ENCODE results near the gene DGKB.

DNA sequence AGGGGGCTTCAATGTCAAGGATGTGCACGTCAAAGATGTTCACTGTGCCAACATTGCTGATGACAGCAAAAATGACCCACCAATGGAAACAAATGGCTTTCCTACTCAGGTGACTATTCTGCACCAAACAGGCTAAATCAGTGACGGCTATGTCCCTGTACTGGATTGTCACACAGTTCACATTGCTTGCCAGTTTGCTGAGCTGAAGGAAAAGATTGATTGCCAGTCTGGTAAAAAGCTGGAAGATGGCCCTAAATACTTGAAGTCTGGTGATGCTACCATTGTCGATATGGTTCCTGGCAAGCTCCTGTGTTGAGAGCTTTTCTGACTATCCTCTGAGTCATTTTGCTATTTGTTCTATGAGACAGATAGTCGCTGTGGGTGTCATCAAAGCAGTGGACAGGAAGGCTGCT, 710.9 kb downstream of the DGKB start:
- TF ChIP-seq, protein P1, sequence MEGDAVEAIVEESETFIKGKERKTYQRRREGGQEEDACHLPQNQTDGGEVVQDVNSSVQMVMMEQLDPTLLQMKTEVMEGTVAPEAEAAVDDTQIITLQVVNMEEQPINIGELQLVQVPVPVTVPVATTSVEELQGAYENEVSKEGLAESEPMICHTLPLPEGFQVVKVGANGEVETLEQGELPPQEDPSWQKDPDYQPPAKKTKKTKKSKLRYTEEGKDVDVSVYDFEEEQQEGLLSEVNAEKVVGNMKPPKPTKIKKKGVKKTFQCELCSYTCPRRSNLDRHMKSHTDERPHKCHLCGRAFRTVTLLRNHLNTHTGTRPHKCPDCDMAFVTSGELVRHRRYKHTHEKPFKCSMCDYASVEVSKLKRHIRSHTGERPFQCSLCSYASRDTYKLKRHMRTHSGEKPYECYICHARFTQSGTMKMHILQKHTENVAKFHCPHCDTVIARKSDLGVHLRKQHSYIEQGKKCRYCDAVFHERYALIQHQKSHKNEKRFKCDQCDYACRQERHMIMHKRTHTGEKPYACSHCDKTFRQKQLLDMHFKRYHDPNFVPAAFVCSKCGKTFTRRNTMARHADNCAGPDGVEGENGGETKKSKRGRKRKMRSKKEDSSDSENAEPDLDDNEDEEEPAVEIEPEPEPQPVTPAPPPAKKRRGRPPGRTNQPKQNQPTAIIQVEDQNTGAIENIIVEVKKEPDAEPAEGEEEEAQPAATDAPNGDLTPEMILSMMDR (IDR thresholded peaks at IDR 0.05): no peak
- no peak for TF ChIP-seq POLR2AphosphoS5 (IDR thresholded peaks at IDR 0.05; ENCODE audit: low read depth, low read length)
- no peak for TF ChIP-seq TCF7L2 (IDR thresholded peaks at IDR 0.05; ENCODE audit: low read depth, low read length)
- TF ChIP-seq, protein P2, sequence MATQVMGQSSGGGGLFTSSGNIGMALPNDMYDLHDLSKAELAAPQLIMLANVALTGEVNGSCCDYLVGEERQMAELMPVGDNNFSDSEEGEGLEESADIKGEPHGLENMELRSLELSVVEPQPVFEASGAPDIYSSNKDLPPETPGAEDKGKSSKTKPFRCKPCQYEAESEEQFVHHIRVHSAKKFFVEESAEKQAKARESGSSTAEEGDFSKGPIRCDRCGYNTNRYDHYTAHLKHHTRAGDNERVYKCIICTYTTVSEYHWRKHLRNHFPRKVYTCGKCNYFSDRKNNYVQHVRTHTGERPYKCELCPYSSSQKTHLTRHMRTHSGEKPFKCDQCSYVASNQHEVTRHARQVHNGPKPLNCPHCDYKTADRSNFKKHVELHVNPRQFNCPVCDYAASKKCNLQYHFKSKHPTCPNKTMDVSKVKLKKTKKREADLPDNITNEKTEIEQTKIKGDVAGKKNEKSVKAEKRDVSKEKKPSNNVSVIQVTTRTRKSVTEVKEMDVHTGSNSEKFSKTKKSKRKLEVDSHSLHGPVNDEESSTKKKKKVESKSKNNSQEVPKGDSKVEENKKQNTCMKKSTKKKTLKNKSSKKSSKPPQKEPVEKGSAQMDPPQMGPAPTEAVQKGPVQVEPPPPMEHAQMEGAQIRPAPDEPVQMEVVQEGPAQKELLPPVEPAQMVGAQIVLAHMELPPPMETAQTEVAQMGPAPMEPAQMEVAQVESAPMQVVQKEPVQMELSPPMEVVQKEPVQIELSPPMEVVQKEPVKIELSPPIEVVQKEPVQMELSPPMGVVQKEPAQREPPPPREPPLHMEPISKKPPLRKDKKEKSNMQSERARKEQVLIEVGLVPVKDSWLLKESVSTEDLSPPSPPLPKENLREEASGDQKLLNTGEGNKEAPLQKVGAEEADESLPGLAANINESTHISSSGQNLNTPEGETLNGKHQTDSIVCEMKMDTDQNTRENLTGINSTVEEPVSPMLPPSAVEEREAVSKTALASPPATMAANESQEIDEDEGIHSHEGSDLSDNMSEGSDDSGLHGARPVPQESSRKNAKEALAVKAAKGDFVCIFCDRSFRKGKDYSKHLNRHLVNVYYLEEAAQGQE (IDR thresholded peaks at IDR 0.05; ENCODE audit: insufficient read depth in 1 of 2, low read depth in 2 of 2, low read length in 1 of 2): no peak
